MM.1S (cell line): ENCODE results near the gene NABP1.

ENCODE experiments used
- CTCF ChIP-seq: fragments of 300-600 bp; sonication (generic); IDR thresholded peaks from 2 replicates; pipeline ENCODE4 v1.5.1; 2016; ENCODE audit warnings: antibody characterized with exemption, low read length, mixed read lengths
- EZH2 ChIP-seq: fragments of 300-600 bp; sonication (generic); optimal IDR thresholded peaks from 2 replicates; pipeline ENCODE3; 2017; ENCODE audit warnings: low read depth, mild to moderate bottlenecking, antibody characterized with exemption, low read length, mixed read lengths
- EZH2phosphoT487 ChIP-seq: fragments of 300-600 bp; sonication (generic); IDR thresholded peaks from 2 replicates; pipeline ENCODE4 v1.6.1; 2018; ENCODE audit warnings: antibody characterized with exemption, low read length

- TF ChIP-seq CTCF (no peak), EZH2phosphoT487 (no peak), EZH2 (no peak)
Observed at GRCh38 chr2:191680639-191681038, 2.7 kb downstream of the NABP1 start.
